Gastroesophageal sphincter (tissue), 4 donors: ENCODE data around the gene CD6. TPM values are rescaled to one million over a fixed set of nuclear protein-coding genes. Genes with fewer than 3 reads are reported as not detected.

Source experiments
- ATAC-seq: fragments of 150-250 bp; one replicate; pipeline ENCODE4 v1.9.1; 2016; ENCODE audit warnings: mild to moderate bottlenecking, moderate library complexity
- H3K27ac ChIP-seq, 4 donors: fragments of 200-600 bp; sonication (generic) in 3 of 4; 1 replicate in 3 of 4; 2 replicates in 1 of 4; pipeline ENCODE4 v1.5.1; 2016 to 2019
- H3K27me3 ChIP-seq: fragments of 200-600 bp; sonication (generic); one replicate; pipeline ENCODE4 v1.5.1; 2019
- H3K36me3 ChIP-seq, 2 donors: fragments of 200-600 bp; sonication (generic); one replicate each; pipeline ENCODE4 v1.5.1; 2019; ENCODE audit warnings: control low read depth in 1 of 2
- H3K4me1 ChIP-seq, 3 donors: fragments of 200-600 bp; sonication (generic); 1 replicate in 2 of 3; 2 replicates in 1 of 3; pipeline ENCODE4 v1.5.1; 2016 to 2019; ENCODE audit warnings: control low read depth in 2 of 3
- H3K4me3 ChIP-seq, 2 donors: fragments of 200-600 bp; sonication (generic); one replicate each; pipeline ENCODE4 v1.5.1; 2019; ENCODE audit warnings: mild to moderate bottlenecking in 1 of 2, moderate library complexity in 1 of 2
- H3K9me3 ChIP-seq, 3 donors: fragments of 200-600 bp; sonication (generic); one replicate each; pipeline ENCODE4 v1.5.1; 2017 to 2019; ENCODE audit warnings: control low read depth in 2 of 3
- EP300 ChIP-seq: sonication (generic); formaldehyde crosslinking; IDR thresholded peaks from one replicate; pipeline ENCODE4 v1.6.1; 2017; ENCODE audit warnings: antibody characterized with exemption, mild to moderate bottlenecking
- POLR2A ChIP-seq, 2 donors: fragments of 450-650 bp; IDR thresholded peaks; one replicate each; pipeline ENCODE4 v1.6.1; 2017; ENCODE audit warnings: antibody characterized with exemption in 2 of 2, mild to moderate bottlenecking in 2 of 2, moderate library complexity in 1 of 2
- POLR2AphosphoS5 ChIP-seq: sonication (generic); formaldehyde crosslinking; IDR thresholded peaks from one replicate; pipeline ENCODE4 v1.6.1; 2017; ENCODE audit warnings: antibody characterized with exemption
- WGBS, 2 donors: methylation state at CpG; one replicate each; pipeline ENCODE4 v1.1.5; 2018; ENCODE audit warnings: low coverage in 1 of 2; 5-methylcytosine and 5-hydroxymethylcytosine counted together
- total RNA-seq, 4 donors: library from RNA; depleted of rRNA; stranded (reverse); fragments of >200 nt; gene quantifications; one replicate each; pipeline ENCODE4 v1.1.0, GENCODE V29; 2016
- TF ChIP-seq, protein P1 (sequence below), 4 experiments: fragments of 200-600 bp in 2 of 4; fragments of 450-650 bp in 2 of 4; sonication (generic) in 1 of 4; IDR thresholded peaks; one replicate each; pipeline ENCODE4 v1.5.1; 2017 to 2019; ENCODE audit warnings: antibody characterized with exemption in 4 of 4, mild to moderate bottlenecking in 2 of 4, moderate library complexity in 2 of 4

The CD6 gene
- total RNA-seq, 4 donors from 2014 or later = 0.15 to 2.7 (median 0.35) TPM; not detected in 1

DNA sequence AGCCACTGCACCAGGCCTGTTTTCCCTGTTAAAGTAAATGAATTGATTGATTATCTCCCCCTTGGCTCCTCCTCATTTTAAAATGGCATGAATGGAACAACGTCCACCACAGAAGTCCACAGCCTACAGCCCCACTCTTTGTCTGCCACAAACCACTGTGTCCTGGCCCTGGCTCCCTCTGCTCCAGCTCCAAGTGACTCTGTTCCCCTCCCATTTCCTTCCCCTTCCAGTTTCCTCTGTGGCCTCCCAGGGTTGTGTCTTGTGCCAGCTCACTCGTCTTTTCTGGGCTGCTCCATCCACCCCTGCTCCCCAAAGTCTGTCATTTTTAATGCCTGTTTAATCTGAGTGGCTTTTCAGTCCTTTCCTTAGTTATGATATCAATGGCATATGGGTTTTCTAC is 78.4 kb downstream of the CD6 start:
- no peaks in the 10 kb centered on the region for H3K9me3 ChIP-seq
- H3K4me3 ChIP-seq = no peak overlapping the region
- no peaks in the 10 kb centered on the region for H3K4me1 ChIP-seq
- no peaks in the 10 kb centered on the region for H3K36me3 ChIP-seq
- 31% methylated on average over 2 of the region's 2 CpGs; no CpG with 5 or more reads in 1 of the 2 donors for WGBS, 2 donors
- ATAC-seq = no peak
- no peaks in the 10 kb centered on the region for H3K27me3 ChIP-seq
- no peak overlapping the region for H3K27ac ChIP-seq
- TF ChIP-seq EP300 (no peak), POLR2A (IDR thresholded peaks at IDR 0.05) (no peak), POLR2AphosphoS5 (no peak)
- TF ChIP-seq, protein P1, sequence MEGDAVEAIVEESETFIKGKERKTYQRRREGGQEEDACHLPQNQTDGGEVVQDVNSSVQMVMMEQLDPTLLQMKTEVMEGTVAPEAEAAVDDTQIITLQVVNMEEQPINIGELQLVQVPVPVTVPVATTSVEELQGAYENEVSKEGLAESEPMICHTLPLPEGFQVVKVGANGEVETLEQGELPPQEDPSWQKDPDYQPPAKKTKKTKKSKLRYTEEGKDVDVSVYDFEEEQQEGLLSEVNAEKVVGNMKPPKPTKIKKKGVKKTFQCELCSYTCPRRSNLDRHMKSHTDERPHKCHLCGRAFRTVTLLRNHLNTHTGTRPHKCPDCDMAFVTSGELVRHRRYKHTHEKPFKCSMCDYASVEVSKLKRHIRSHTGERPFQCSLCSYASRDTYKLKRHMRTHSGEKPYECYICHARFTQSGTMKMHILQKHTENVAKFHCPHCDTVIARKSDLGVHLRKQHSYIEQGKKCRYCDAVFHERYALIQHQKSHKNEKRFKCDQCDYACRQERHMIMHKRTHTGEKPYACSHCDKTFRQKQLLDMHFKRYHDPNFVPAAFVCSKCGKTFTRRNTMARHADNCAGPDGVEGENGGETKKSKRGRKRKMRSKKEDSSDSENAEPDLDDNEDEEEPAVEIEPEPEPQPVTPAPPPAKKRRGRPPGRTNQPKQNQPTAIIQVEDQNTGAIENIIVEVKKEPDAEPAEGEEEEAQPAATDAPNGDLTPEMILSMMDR (IDR thresholded peaks at IDR 0.05) = no peak

DNA sequence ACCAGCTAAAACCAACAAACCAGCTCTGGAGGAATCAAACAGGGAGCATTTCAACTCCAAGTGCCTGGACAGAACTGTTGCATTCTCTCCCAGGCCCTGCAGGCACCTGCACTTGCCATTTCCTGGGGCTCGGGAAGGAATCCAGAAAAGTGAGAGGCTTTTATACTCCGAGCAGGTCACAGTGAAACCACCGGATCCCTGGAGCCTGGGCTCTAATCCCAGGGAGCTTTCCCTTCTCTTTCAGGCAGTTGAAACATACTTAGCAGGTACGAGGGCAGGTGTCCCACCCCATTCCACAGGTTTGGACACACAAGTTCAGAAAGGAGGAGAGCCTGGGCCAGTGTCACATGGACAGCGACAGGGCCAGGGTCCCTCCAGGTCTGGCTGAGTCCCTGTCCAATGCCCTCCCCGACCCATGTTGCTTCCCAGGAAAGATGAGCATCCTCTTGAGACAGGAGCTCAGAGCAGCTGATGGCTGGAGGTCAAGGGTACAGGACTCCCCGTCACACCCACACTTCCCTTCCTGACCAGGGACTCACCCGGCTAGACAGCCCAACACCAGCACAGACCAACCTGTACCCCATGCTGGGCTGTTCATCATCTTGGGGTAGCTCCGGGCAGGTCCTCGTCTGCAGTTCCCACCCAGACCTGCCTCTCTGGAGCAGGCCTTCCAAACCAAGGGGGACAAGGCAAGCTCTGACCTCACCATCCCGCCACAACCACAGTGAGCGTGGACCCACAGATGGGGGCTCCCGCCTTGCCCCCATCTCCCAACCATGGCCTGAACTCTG is 80.9 kb downstream of the CD6 start:
- H3K36me3 ChIP-seq = no peaks in the 10 kb centered on the region
- H3K27me3 ChIP-seq = no peaks in the 10 kb centered on the region
- 61% methylated on average over 3 of the region's 13 CpGs; no CpG with 5 or more reads in 1 of the 2 donors for WGBS, 2 donors
- ATAC-seq = no peak
- no peak overlapping the region for H3K4me3 ChIP-seq
- no peaks in the 10 kb centered on the region for H3K4me1 ChIP-seq
- no peak overlapping the region for H3K27ac ChIP-seq
- H3K9me3 ChIP-seq = no peaks in the 10 kb centered on the region
- TF ChIP-seq POLR2A (IDR thresholded peaks at IDR 0.05) (no peak), EP300 (no peak), POLR2AphosphoS5 (no peak)
- TF ChIP-seq, protein P1 (IDR thresholded peaks at IDR 0.05) = no peak

DNA sequence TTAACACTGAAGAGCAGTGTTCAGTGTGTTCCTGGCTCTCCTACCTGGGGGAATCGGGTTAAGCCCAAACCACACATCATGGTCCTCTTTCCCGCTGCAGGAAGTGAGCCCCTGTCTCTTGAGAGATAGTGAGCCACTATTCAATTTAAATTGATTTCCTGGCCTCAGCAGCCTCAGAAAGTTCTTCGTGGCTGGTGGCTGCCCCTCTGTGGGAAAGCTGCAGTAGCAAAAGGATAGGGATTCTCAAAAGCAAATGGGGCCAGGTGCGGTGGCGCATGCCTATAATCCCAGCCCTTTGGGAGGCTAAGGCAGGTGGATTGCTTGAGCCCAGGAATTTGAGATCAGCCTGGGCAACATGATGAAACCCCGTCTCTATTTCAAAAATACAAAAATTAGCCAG is 81.7 kb downstream of the CD6 start:
- Histone ChIP-seq H3K27ac (no peak overlapping the region), H3K27me3 (no peaks in the 10 kb centered on the region), H3K4me1 (no peaks in the 10 kb centered on the region), H3K4me3 (no peak overlapping the region), H3K36me3 (no peaks in the 10 kb centered on the region), H3K9me3 (no peaks in the 10 kb centered on the region)
- TF ChIP-seq, protein P1 (IDR thresholded peaks at IDR 0.05) = no peak
- TF ChIP-seq EP300 = no peak
- TF ChIP-seq POLR2AphosphoS5 = no peak
- TF ChIP-seq POLR2A (IDR thresholded peaks at IDR 0.05) = no peak
- ATAC-seq = no peak
- WGBS, 2 donors = 71 to 100% methylated on average over 1 to 6 of the region's 6 CpGs

DNA sequence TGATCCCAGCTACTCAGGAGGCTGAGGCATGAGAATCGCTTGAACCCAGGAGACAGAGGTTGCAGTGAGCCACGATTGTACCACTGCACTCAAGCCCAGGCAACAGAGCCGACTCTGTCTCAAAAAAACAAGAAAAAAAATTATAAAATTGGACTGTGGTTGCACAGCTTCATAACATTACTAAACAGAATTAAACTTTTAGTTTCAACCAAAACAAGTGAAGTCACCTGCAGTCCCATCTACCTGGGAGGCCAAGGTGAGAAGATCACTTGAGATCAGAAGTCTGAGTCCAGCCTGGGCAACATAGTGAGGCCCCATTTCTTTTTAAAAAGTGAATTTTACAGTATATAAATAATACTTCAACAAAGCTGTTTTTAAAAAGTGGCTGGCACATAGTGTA is 83.0 kb downstream of the CD6 start:
- 72% methylated on average over 2 of the region's 3 CpGs; no CpG with 5 or more reads in 1 of the 2 donors for whole genome bisulfite sequencing, 2 donors
- H3K27me3 ChIP-seq = no peaks in the 10 kb centered on the region

More for the DNA sequence above, 83.0 kb downstream of the CD6 start:
- H3K27ac ChIP-seq = no peak overlapping the region
- TF ChIP-seq POLR2AphosphoS5 (no peak), EP300 (no peak), POLR2A (IDR thresholded peaks at IDR 0.05) (no peak)
- TF ChIP-seq, protein P1 (IDR thresholded peaks at IDR 0.05) = no peak
- no peak overlapping the region for H3K4me3 ChIP-seq
- no peaks in the 10 kb centered on the region for H3K9me3 ChIP-seq
- H3K36me3 ChIP-seq = no peaks in the 10 kb centered on the region
- ATAC-seq = no peak
- no peaks in the 10 kb centered on the region for H3K4me1 ChIP-seq
